ENCODE data around the gene PTPRH. TPM values are rescaled to one million over a fixed set of nuclear protein-coding genes. Genes with fewer than 3 reads are reported as not detected.
"Not testable (repeated sequence)": the region's sequence is repeated elsewhere in the genome, so short reads cannot be mapped to it uniquely, and the experiment has no call there.

PTPRH gene
- total RNA-seq, 6 experiments from 2014 or later = 4.2 to 25.9 (median 12.9) TPM

DNA sequence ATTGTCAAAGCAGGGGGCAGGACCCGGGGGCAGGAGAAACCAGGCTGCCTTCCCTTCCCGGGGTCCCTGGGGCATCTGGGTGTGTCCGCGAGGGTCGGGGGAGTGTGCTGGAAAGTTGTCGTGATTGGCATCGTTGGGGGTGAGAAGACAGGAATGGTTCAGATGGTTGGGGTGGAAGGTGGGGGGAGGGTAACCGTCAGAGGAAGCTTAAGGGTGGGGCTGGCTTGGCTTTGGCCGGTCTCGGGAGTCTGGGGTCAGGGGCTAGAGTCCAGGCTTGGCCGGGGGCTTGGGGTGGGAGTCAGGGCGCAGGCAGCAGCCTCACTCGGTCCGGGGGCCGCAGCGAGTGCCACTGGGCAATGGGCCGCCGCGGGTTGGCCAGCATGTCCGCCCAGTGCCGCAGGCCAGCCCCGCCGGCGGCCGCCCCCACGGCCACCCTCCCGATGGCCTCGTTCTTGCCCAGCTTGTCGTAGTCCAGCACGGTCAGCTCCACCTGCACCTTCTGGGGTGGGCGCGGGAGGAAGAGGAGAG, 36.1 kb downstream of the PTPRH start:
- H3K36me3 ChIP-seq = no peaks in the 10 kb centered on the region

DNA sequence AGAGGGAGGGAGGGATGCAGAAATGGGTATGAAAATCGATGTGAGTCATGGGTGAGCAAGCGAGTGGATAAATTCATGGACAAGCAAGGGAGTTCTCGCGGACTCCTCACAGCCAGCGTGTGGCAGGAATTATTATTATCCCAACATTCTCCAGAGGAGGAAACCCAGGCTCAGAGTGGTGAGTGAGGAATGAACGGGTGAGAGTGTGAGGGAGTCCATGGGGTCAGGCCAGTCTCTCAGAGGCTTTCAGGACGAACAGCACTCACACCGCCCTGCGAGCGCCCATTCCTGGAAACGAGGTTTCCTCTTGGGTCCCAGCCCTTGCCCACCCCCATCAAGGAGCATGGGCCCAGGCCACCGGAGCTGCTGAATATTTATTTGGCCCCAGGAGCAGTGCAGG, 36.6 kb downstream of the PTPRH start:
- Histone ChIP-seq H3K36me3 (no peaks in the 10 kb centered on the region), H3K4me3 (no peak overlapping the region), H3K4me1 (no peaks in the 10 kb centered on the region), H3K9me3 (no peaks in the 10 kb centered on the region), H3K27me3 (peaks cover 0 to 19% of the 10 kb centered on the region in 2 donors), H3K27ac (no peak overlapping the region)
- TF ChIP-seq CTCF (IDR thresholded peaks at IDR 0.05) (no peak), POLR2A (IDR thresholded peaks at IDR 0.05) (no peak)
- ATAC-seq (no peak), DNase-seq (no peak)
- 17% methylated on average over 11 of the region's 12 CpGs for WGBS (ENCODE audit: insufficient coverage, low coverage, low lambda C conversion rate, missing lambda C conversion rate)
- intact Hi-C loops (cut with DNase I) = no loop called here

More for the DNA sequence above, 36.1 kb downstream of the PTPRH start:
- TF ChIP-seq CTCF (IDR thresholded peaks at IDR 0.05) (no peak), POLR2A (IDR thresholded peaks at IDR 0.05) (no peak)
- Histone ChIP-seq H3K4me1 (no peaks in the 10 kb centered on the region), H3K4me3 (peak overlapping the region in 2 of 3 donors; percentile 4 to 18), H3K27me3 (peaks cover 0 to 19% of the 10 kb centered on the region in 2 donors), H3K9me3 (no peaks in the 10 kb centered on the region), H3K27ac (no peak overlapping the region)
- WGBS (ENCODE audit: insufficient coverage, low coverage, low lambda C conversion rate, missing lambda C conversion rate) = 4% methylated on average over 7 of the region's 32 CpGs
- no peak for DNase-seq
- peak in 1 of 4 donors; percentile 4 for ATAC-seq
- intact Hi-C loops (cut with DNase I) = no loop called here

DNA sequence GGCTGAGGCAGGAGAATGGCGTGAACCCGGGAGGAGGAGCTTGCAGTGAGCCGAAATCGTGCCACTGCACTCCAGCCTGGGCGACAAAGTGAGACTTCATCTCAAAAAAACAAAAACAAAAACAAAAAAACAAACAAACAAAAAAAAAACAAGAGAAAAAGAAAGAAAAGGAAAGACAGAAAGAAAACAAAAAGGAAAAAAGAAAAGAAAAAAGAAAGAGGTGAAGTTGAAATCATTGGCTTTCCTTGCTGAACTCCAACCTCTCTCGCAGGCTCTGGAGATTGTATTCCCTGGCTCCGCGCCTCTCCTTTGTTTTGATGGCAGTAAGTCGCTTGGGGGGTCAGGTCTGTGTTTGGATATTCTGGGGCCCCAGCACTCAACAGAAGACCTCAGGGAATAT, 37.0 kb downstream of the PTPRH start:
- H3K27ac ChIP-seq; H3K4me1 ChIP-seq; DNase-seq; H3K9me3 ChIP-seq; intact Hi-C loops (cut with DNase I); H3K36me3 ChIP-seq; H3K4me3 ChIP-seq; ATAC-seq: not testable (repeated sequence)
- 70% methylated on average over 9 of the region's 9 CpGs for WGBS (ENCODE audit: insufficient coverage, low coverage, low lambda C conversion rate, missing lambda C conversion rate)
- peaks cover 0 to 19% of the 10 kb centered on the region in 2 donors for H3K27me3 ChIP-seq

DNA sequence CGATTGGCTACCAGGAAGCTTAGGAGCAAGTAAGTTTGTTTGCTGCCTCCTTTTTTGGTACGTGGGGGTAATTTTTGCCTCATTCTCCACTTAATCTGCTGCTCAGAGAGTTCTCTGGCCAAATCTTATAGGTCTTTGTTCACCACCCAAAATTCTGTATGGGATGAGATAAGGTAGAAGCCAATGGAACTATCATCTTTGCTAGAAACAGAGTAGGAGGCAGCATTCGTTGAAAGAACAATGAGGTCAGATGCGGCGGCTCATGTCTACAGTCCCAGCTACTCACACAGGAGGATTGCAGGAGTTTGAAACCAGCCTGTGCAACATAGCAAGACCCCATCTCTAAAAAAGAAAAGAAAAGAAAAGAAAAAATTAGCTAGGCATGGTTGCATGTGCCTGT, 37.9 kb downstream of the PTPRH start:
- Histone ChIP-seq H3K9me3 (no peaks in the 10 kb centered on the region), H3K27me3 (peaks cover 0 to 19% of the 10 kb centered on the region in 2 donors)
- WGBS (ENCODE audit: insufficient coverage, low coverage, low lambda C conversion rate, missing lambda C conversion rate) = 67% methylated on average over 5 of the region's 5 CpGs

GRCh38 chr19:55169136-55169535, 40.2 kb downstream of the PTPRH start:
- TF ChIP-seq CTCF (IDR thresholded peaks at IDR 0.05) (no peak), POLR2A (IDR thresholded peaks at IDR 0.05) (no peak)
- ATAC-seq = no peak
- H3K9me3 ChIP-seq = no peaks in the 10 kb centered on the region
- peaks cover 0 to 7% of the 10 kb centered on the region in 2 donors for H3K27me3 ChIP-seq
- H3K4me3 ChIP-seq = no peak overlapping the region
- no peak for DNase-seq
- no peaks in the 10 kb centered on the region for H3K36me3 ChIP-seq
- no peak overlapping the region for H3K27ac ChIP-seq
- WGBS (ENCODE audit: insufficient coverage, low coverage, low lambda C conversion rate, missing lambda C conversion rate) = 18% methylated on average over 2 of the region's 4 CpGs
- intact Hi-C loops (cut with DNase I) = no loop called here
- H3K4me1 ChIP-seq = peaks cover 0 to 5% (median 0%) of the 10 kb centered on the region in 4 donors

More for the DNA sequence above, 37.9 kb downstream of the PTPRH start:
- Histone ChIP-seq H3K4me1 (peaks cover 0 to 5% (median 0%) of the 10 kb centered on the region in 4 donors), H3K4me3 (no peak overlapping the region), H3K27ac (no peak overlapping the region), H3K36me3 (no peaks in the 10 kb centered on the region)
- intact Hi-C loops (cut with DNase I) = no loop called here
- DNase-seq (no peak), ATAC-seq (no peak)
- no peak for TF ChIP-seq CTCF (IDR thresholded peaks at IDR 0.05)
- no peak for TF ChIP-seq POLR2A (IDR thresholded peaks at IDR 0.05)

Data from right lobe of liver (tissue), 6 donors.